GM12878 (cell line): ENCODE results near the gene NHS. TPM values are rescaled to one million over a fixed set of nuclear protein-coding genes. Genes with fewer than 3 reads are reported as not detected.

Source experiments
- ATAC-seq: fragments of 200-7000 bp; cut with Tn5 transposase; 3 replicates; pipeline ENCODE4 v1.9.1; 2020; ENCODE audit warnings: mild to moderate bottlenecking, moderate library complexity
- BruUV-seq: library from RNA; stranded (reverse); fragments of 400-500 nt; replicated peaks from 2 replicates; lab custom pipeline; 2021; lab: Mats Ljungman, UMichigan
- CTCF ChIA-PET: fragments of 300-600 bp; sonication (Branson Sonifier 250); formaldehyde crosslinking; extraction: SDS; loops from one replicate; lab custom pipeline; 2021; ENCODE audit warnings: inconsistent platforms; lab: Yijun Ruan, JAX
- POLR2A ChIA-PET: fragments of 350-600 bp; formaldehyde crosslinking; extraction: SDS; loops from one replicate; lab custom pipeline; 2021; ENCODE audit warnings: inconsistent platforms; lab: Charles Lee
- RAD21 ChIA-PET: fragments of 300-600 bp; sonication (Branson Sonifier 250); formaldehyde crosslinking; loops from one replicate; lab custom pipeline; 2023; ENCODE audit warnings: antibody characterized with exemption; ENCODE audit not compliant: unreplicated experiment; lab: Charles Lee
- SMC1A ChIA-PET: fragments of 300-600 bp; sonication (Branson Sonifier 250); formaldehyde crosslinking; loops from one replicate; lab custom pipeline; 2023; ENCODE audit not compliant: unreplicated experiment, uncharacterized antibody; lab: Charles Lee
- DNase-seq: peaks from one replicate; pipeline ENCODE4 v3.0.0-alpha.2; 2011; ENCODE audit warnings: low read depth, low spot score
- FAIRE-seq: peaks from 3 replicates; lab custom pipeline; 2011; peaks lifted over from hg19 to GRCh38; lab: Jason Lieb, UNC
- H2AFZ ChIP-seq: 2 replicates; pipeline ENCODE4 v1.6.0; 2011; ENCODE audit warnings: low read depth, low read length, control low read depth; ENCODE audit not compliant: control insufficient read depth
- H3K27ac ChIP-seq: 2 replicates; pipeline ENCODE4 v1.5.1; 2011; ENCODE audit warnings: control low read depth; ENCODE audit not compliant: control insufficient read depth, insufficient read depth
- H3K27me3 ChIP-seq, 2 experiments: replicated peaks in 1 of 2; 2 replicates each; pipeline versions ENCODE4 v1.6.0 to v1.6.1; 2011; ENCODE audit warnings: low read length in 1 of 2; ENCODE audit not compliant: control insufficient read depth in 2 of 2, insufficient read depth in 2 of 2
- H3K36me3 ChIP-seq, 2 experiments: 2 replicates each; pipeline ENCODE4 v1.5.1; 2011; ENCODE audit warnings: low read length in 1 of 2; ENCODE audit not compliant: control insufficient read depth in 2 of 2, insufficient read depth in 2 of 2
- H3K4me1 ChIP-seq: 2 replicates; pipeline ENCODE4 v1.6.1; 2011; ENCODE audit warnings: mild to moderate bottlenecking, low read length, moderate library complexity, mixed read lengths; ENCODE audit not compliant: control insufficient read depth, insufficient read depth
- H3K4me2 ChIP-seq: 2 replicates; pipeline ENCODE4 v1.6.0; 2011; ENCODE audit warnings: control low read depth; ENCODE audit not compliant: control insufficient read depth, insufficient read depth
- H3K4me3 ChIP-seq: fragments of 200-600 bp; sonication (generic); 2 replicates; pipeline ENCODE4 v1.5.1; 2016
- H3K79me2 ChIP-seq: 2 replicates; pipeline ENCODE4 v1.6.0; 2011; ENCODE audit warnings: low read length; ENCODE audit not compliant: control insufficient read depth, insufficient read depth
- H3K9ac ChIP-seq: 2 replicates; pipeline ENCODE4 v1.8.0; 2011; ENCODE audit warnings: low read length, control low read depth, mixed read lengths; ENCODE audit not compliant: control insufficient read depth, insufficient read depth
- H3K9me3 ChIP-seq: replicated peaks from 3 replicates; pipeline ENCODE4 v1.5.1; 2011; ENCODE audit warnings: mild to moderate bottlenecking, low read length; ENCODE audit not compliant: control insufficient read depth, insufficient read depth
- H4K20me1 ChIP-seq: 2 replicates; pipeline ENCODE4 v1.6.0; 2011; ENCODE audit not compliant: control insufficient read depth, insufficient read depth
- ETV6 ChIP-seq, 2 experiments: fragments of 450-650 bp in 1 of 2; IDR thresholded peaks in 1 of 2; conservative IDR thresholded peaks in 1 of 2; 2 replicates each; pipeline ENCODE4 v1.6.1; 2014; ENCODE audit warnings: antibody characterized with exemption in 1 of 2, borderline replicate concordance in 1 of 2, low read depth in 1 of 2, mild to moderate bottlenecking in 1 of 2, moderate library complexity in 1 of 2
- IKZF2 ChIP-seq, 2 experiments: fragments of 450-650 bp; IDR thresholded peaks; 2 replicates each; pipeline ENCODE4 v1.6.1; 2017; ENCODE audit warnings: mild to moderate bottlenecking in 2 of 2, moderate library complexity in 2 of 2
- POLR2AphosphoS5 ChIP-seq: IDR thresholded peaks from 2 replicates; pipeline ENCODE4 v1.6.1; 2011; ENCODE audit warnings: mild to moderate bottlenecking, low read length, inconsistent platforms
- RB1 ChIP-seq: fragments of 450-650 bp; formaldehyde crosslinking; IDR thresholded peaks from 2 replicates; pipeline ENCODE4 v1.6.1; 2017; ENCODE audit warnings: mild to moderate bottlenecking, borderline replicate concordance
- STAT1 ChIP-seq: fragments of 450-650 bp; conservative IDR thresholded peaks from 2 replicates; pipeline ENCODE4 v1.6.1; 2014; ENCODE audit warnings: antibody characterized with exemption, mild to moderate bottlenecking
- ZNF217 ChIP-seq: fragments of 450-650 bp; IDR thresholded peaks from 2 replicates; pipeline ENCODE4 v1.6.1; 2017; ENCODE audit warnings: antibody characterized with exemption, mild to moderate bottlenecking
- WGBS: methylation state at CpG from one replicate; pipeline ENCODE4 v1.1.6; 2016; ENCODE audit warnings: low lambda C conversion rate; ENCODE audit not compliant: insufficient replicate concordance, insufficient coverage; ENCODE audit errors: missing lambda C conversion rate; 5-methylcytosine and 5-hydroxymethylcytosine counted together
- in situ Hi-C: fragments of 300-500 bp; cut with MboI; formaldehyde crosslinking; loops from 9 replicates; pipeline ENCODE4 v1.14.3; 2018; ENCODE audit warnings: mixed read lengths
- intact Hi-C: fragments of 100-400 bp; cut with micrococcal nuclease; formaldehyde crosslinking; loops from one replicate; pipeline ENCODE4 v1.14.2; 2022; ENCODE audit not compliant: unreplicated experiment
- polyA plus RNA-seq, 11 experiments: library from polyadenylated mRNA; depleted of rRNA in 4 of 11; unstranded in 6 of 11; stranded (reverse) in 5 of 11; fragments of >200 nt; fragmentation: Nextera tagmentation in 4 of 11; fragmentation: Illumina TruSeq in 1 of 11; extraction: Ambion mirVana in 4 of 11; extraction: Trizol in 1 of 11; gene quantifications; 1 replicate in 1 of 11; 2 replicates in 10 of 11; pipeline versions ENCODE4 v1.2.1 to v1.2.3, GENCODE V29; 2011 to 2016; ENCODE audit warnings: inconsistent platforms in 2 of 11, missing spikeins in 2 of 11, low read depth in 1 of 11
- total RNA-seq, 4 experiments: library from RNA; depleted of rRNA in 3 of 4; stranded (reverse); fragments of >200 nt in 3 of 4; fragmentation: Illumina TruSeq in 1 of 4; extraction: Trizol in 1 of 4; gene quantifications; 2 replicates each; pipeline versions ENCODE4 v1.2.1 to v1.2.3, GENCODE V29; 2013 to 2021
- TF ChIP-seq, protein P1 (sequence below): IDR thresholded peaks from 2 replicates; pipeline ENCODE4 v1.6.1; 2011; ENCODE audit warnings: borderline replicate concordance, low read depth, mild to moderate bottlenecking, moderate library complexity, low read length; ENCODE audit not compliant: insufficient read depth, poor library complexity, severe bottlenecking
- TF ChIP-seq, protein P2 (sequence below): fragments of 450-650 bp; IDR thresholded peaks from 2 replicates; pipeline ENCODE4 v1.6.1; 2017; ENCODE audit warnings: antibody characterized with exemption, mild to moderate bottlenecking, moderate library complexity
- TF ChIP-seq, protein P3 (sequence below): fragments of 450-650 bp; IDR thresholded peaks from 2 replicates; pipeline ENCODE4 v1.6.1; 2017; ENCODE audit warnings: low read depth, mild to moderate bottlenecking, moderate library complexity

The NHS gene
- total and polyA plus RNA-seq, 10 of the 15 experiments (the other 5 are each of a cell fraction or from before 2014, with no cell fraction given) = under 0.01 to 0.07 (median 0.03) TPM; not detected in 7

DNA sequence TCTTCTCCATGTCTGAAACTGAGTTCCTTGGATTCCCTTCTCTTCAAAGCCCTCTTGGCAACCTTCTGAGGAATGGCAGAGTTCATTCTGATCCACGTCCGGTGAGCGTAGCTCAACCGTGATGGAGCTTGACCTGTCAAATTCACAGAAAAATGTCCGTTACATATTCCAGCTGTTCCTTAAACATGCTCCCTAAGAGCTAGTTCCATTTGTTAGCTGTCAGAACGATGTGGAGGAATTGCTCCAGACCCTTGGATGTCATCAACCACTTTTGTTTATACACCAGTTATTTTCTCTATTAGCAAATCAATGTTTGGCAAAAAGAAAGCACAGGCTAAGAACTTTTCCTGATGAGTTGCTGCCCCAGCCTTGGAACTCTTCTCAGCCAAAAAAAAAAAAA lies 50.1 kb downstream of the NHS start:
- intact Hi-C loops (no loop called here), in situ Hi-C loops (no loop called here)
- ChIA-PET POLR2A (no interaction called here), SMC1A (no interaction called here), CTCF (no interaction called here)
- Histone ChIP-seq H4K20me1 (no peaks in the 10 kb centered on the region), H3K36me3 (no peaks in the 10 kb centered on the region), H3K9me3 (no peaks in the 10 kb centered on the region), H3K4me3 (no peak overlapping the region), H3K4me2 (no peak overlapping the region)
- TF ChIP-seq, protein P1, sequence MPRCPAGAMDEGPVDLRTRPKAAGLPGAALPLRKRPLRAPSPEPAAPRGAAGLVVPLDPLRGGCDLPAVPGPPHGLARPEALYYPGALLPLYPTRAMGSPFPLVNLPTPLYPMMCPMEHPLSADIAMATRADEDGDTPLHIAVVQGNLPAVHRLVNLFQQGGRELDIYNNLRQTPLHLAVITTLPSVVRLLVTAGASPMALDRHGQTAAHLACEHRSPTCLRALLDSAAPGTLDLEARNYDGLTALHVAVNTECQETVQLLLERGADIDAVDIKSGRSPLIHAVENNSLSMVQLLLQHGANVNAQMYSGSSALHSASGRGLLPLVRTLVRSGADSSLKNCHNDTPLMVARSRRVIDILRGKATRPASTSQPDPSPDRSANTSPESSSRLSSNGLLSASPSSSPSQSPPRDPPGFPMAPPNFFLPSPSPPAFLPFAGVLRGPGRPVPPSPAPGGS = no peak
- TF ChIP-seq, protein P2, sequence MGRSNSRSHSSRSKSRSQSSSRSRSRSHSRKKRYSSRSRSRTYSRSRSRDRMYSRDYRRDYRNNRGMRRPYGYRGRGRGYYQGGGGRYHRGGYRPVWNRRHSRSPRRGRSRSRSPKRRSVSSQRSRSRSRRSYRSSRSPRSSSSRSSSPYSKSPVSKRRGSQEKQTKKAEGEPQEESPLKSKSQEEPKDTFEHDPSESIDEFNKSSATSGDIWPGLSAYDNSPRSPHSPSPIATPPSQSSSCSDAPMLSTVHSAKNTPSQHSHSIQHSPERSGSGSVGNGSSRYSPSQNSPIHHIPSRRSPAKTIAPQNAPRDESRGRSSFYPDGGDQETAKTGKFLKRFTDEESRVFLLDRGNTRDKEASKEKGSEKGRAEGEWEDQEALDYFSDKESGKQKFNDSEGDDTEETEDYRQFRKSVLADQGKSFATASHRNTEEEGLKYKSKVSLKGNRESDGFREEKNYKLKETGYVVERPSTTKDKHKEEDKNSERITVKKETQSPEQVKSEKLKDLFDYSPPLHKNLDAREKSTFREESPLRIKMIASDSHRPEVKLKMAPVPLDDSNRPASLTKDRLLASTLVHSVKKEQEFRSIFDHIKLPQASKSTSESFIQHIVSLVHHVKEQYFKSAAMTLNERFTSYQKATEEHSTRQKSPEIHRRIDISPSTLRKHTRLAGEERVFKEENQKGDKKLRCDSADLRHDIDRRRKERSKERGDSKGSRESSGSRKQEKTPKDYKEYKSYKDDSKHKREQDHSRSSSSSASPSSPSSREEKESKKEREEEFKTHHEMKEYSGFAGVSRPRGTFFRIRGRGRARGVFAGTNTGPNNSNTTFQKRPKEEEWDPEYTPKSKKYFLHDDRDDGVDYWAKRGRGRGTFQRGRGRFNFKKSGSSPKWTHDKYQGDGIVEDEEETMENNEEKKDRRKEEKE = no peak
- TF ChIP-seq, protein P3, sequence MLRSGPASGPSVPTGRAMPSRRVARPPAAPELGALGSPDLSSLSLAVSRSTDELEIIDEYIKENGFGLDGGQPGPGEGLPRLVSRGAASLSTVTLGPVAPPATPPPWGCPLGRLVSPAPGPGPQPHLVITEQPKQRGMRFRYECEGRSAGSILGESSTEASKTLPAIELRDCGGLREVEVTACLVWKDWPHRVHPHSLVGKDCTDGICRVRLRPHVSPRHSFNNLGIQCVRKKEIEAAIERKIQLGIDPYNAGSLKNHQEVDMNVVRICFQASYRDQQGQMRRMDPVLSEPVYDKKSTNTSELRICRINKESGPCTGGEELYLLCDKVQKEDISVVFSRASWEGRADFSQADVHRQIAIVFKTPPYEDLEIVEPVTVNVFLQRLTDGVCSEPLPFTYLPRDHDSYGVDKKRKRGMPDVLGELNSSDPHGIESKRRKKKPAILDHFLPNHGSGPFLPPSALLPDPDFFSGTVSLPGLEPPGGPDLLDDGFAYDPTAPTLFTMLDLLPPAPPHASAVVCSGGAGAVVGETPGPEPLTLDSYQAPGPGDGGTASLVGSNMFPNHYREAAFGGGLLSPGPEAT = no peak
- no peak for TF ChIP-seq ETV6 (conservative IDR thresholded peaks at IDR 0.05 in 1 of 2, IDR thresholded peaks at IDR 0.05 in 1 of 2; ENCODE audit: borderline replicate concordance in 1 of 2, low read depth in 1 of 2)
- TF ChIP-seq RB1 = no peak
- TF ChIP-seq STAT1 = no peak
- no peak for TF ChIP-seq POLR2AphosphoS5
- no peak for TF ChIP-seq ZNF217
- TF ChIP-seq IKZF2 (IDR thresholded peaks at IDR 0.05) = no peak
- TF ChIP-seq, all 136 proteins: peak for 0
- RAD21 ChIA-PET = no interaction called here
- ATAC-seq (no peak), DNase-seq (no peak), FAIRE-seq (no peak)
- Histone ChIP-seq H3K79me2 (no peaks in the 10 kb centered on the region), H3K27ac (no peak overlapping the region), H3K4me1 (no peaks in the 10 kb centered on the region), H3K9ac (no peak overlapping the region), H2AFZ (no peak overlapping the region), H3K27me3 (peaks cover 0 to 1% of the 10 kb centered on the region in 2 experiments; a peak in 1 of 4 replicates)
- WGBS = 32% methylated on average over 6 of the region's 6 CpGs
- BruUV-seq = no TSS peak
